HCT116 (cell line): ENCODE results near the gene KCNB1. TPM values are rescaled to one million over a fixed set of nuclear protein-coding genes. Genes with fewer than 3 reads are reported as not detected.

Experiments used
- ATAC-seq: fragments of 200-7000 bp; cut with Tn5 transposase; 2 replicates; pipeline ENCODE4 v1.9.1; 2020; ENCODE audit warnings: mild to moderate bottlenecking, moderate library complexity
- BruUV-seq: library from RNA; stranded (reverse); fragments of 400-500 nt; replicated peaks from 2 replicates; lab custom pipeline; 2021; lab: Mats Ljungman, UMichigan
- CTCF ChIA-PET: fragments of 300-600 bp; sonication (Branson Sonifier 250); formaldehyde crosslinking; loops from one replicate; lab custom pipeline; 2021; ENCODE audit warnings: antibody characterized with exemption; lab: Charles Lee
- POLR2A ChIA-PET: fragments of 300-600, 350-600 bp; sonication (Branson Sonifier 250); formaldehyde crosslinking; loops from one replicate; lab custom pipeline; 2021; ENCODE audit warnings: antibody characterized with exemption; lab: Charles Lee
- RAD21 ChIA-PET, 2 experiments: fragments of 300-600 bp; sonication (Branson Sonifier 250); formaldehyde crosslinking; loops; one replicate each; lab custom pipeline; 2023; ENCODE audit warnings: low total read pairs in 2 of 2; ENCODE audit not compliant: uncharacterized antibody in 2 of 2, unreplicated experiment in 2 of 2, low non-redundant PET in 1 of 2; lab: Charles Lee
- DNase-seq: peaks from one replicate; pipeline ENCODE4 v3.0.0-alpha.2; 2010; ENCODE audit warnings: low read depth, low spot score
- H2AFZ ChIP-seq: fragments of 200-600 bp; shearing (Covaris generic), sonication (generic); 2 replicates; pipeline ENCODE4 v1.6.1; 2017; ENCODE audit warnings: low read depth, mixed run types, mixed read lengths, antibody characterized with exemption, low read length; ENCODE audit not compliant: poor library complexity, severe bottlenecking
- H3K27ac ChIP-seq: 2 replicates; pipeline ENCODE4 v1.5.1; 2012; ENCODE audit warnings: low read depth, low read length
- H3K27me3 ChIP-seq: fragments of 200-600 bp; sonication (generic); 2 replicates; pipeline ENCODE4 v1.6.1; 2016; ENCODE audit warnings: mixed run types, low read length, mixed read lengths; ENCODE audit not compliant: insufficient read depth
- H3K36me3 ChIP-seq, 2 experiments: fragments of 200-500 bp in 1 of 2; fragments of 200-600 bp in 1 of 2; sonication (Bioruptor generic) in 1 of 2; sonication (generic) in 1 of 2; 2 replicates each; pipeline versions ENCODE4 v1.5.1 to v1.6.1; 2014 to 2016; ENCODE audit warnings: low read length in 2 of 2, inconsistent platforms in 1 of 2, mixed read lengths in 1 of 2, mixed run types in 1 of 2; ENCODE audit not compliant: insufficient read depth in 2 of 2, control insufficient read depth in 1 of 2
- H3K4me1 ChIP-seq, 2 experiments: fragments of 200-600 bp in 1 of 2; sonication (generic) in 1 of 2; 2 replicates each; pipeline versions ENCODE4 v1.5.1 to v1.6.1; 2012 to 2017; ENCODE audit warnings: low read length in 2 of 2, inconsistent platforms in 1 of 2, mild to moderate bottlenecking in 1 of 2, mixed read lengths in 1 of 2, mixed run types in 1 of 2, moderate library complexity in 1 of 2; ENCODE audit not compliant: insufficient read depth in 2 of 2, control insufficient read depth in 1 of 2
- H3K4me2 ChIP-seq: fragments of 200-600 bp; sonication (generic); 2 replicates; pipeline ENCODE4 v1.6.1; 2017; ENCODE audit warnings: mixed run types, low read length, mixed read lengths
- H3K4me3 ChIP-seq, 2 experiments: fragments of 200-600 bp in 1 of 2; sonication (generic) in 1 of 2; replicated peaks in 1 of 2; 2 replicates each; pipeline ENCODE4 v1.5.1; 2011 to 2016; ENCODE audit warnings: low read length in 2 of 2, control low read depth in 1 of 2, low read depth in 1 of 2, mild to moderate bottlenecking in 1 of 2, mixed read lengths in 1 of 2, mixed run types in 1 of 2
- H3K79me2 ChIP-seq: fragments of 200-600 bp; sonication (generic); 2 replicates; pipeline ENCODE4 v1.6.1; 2017; ENCODE audit warnings: mild to moderate bottlenecking, mixed run types, low read length, moderate library complexity, mixed read lengths; ENCODE audit not compliant: insufficient read depth
- H3K9ac ChIP-seq: fragments of 200-600 bp; sonication (generic); 2 replicates; pipeline ENCODE4 v1.6.1; 2016; ENCODE audit warnings: low read length, mixed read lengths
- H3K9me2 ChIP-seq: fragments of 200-600 bp; sonication (generic), shearing (Covaris generic); 2 replicates; pipeline ENCODE4 v1.6.1; 2017; ENCODE audit warnings: mixed run types, mild to moderate bottlenecking, moderate library complexity; ENCODE audit not compliant: insufficient read depth
- H3K9me3 ChIP-seq, 2 experiments: fragments of 200-500 bp in 1 of 2; fragments of 200-600 bp in 1 of 2; sonication (Bioruptor generic) in 1 of 2; sonication (generic) in 1 of 2; 2 replicates each; pipeline ENCODE4 v1.6.1; 2014 to 2017; ENCODE audit warnings: low read length in 2 of 2, mixed read lengths in 2 of 2, inconsistent platforms in 1 of 2, low read depth in 1 of 2, mild to moderate bottlenecking in 1 of 2, mixed run types in 1 of 2, moderate library complexity in 1 of 2; ENCODE audit not compliant: control insufficient read depth in 1 of 2, insufficient read depth in 1 of 2
- H4K20me1 ChIP-seq: fragments of 200-600 bp; sonication (generic), shearing (Covaris generic); 2 replicates; pipeline ENCODE4 v1.6.1; 2017; ENCODE audit warnings: mixed run types, mild to moderate bottlenecking, moderate library complexity; ENCODE audit not compliant: insufficient read depth
- CBX3 ChIP-seq: IDR thresholded peaks from 2 replicates; pipeline ENCODE4 v1.6.1; 2012; ENCODE audit warnings: low read depth
- CEBPB ChIP-seq: IDR thresholded peaks from 2 replicates; pipeline ENCODE4 v1.6.1; 2012; ENCODE audit warnings: low read depth
- EZH2 ChIP-seq: fragments of 200-600 bp; sonication (generic); IDR thresholded peaks from 2 replicates; pipeline ENCODE4 v1.6.1; 2017; ENCODE audit warnings: antibody characterized with exemption, mixed run types
- FOSL1 ChIP-seq: IDR thresholded peaks from 2 replicates; pipeline ENCODE4 v1.6.1; 2012; ENCODE audit warnings: low read depth
- POLR2A ChIP-seq: IDR thresholded peaks from 2 replicates; pipeline ENCODE4 v1.7.0; 2011; ENCODE audit warnings: borderline replicate concordance; ENCODE audit not compliant: insufficient read depth, insufficient read length; ENCODE audit errors: extremely low read depth
- POLR2AphosphoS5 ChIP-seq: IDR thresholded peaks from 2 replicates; pipeline ENCODE4 v1.6.1; 2011; ENCODE audit warnings: mild to moderate bottlenecking, low read depth, low read length, moderate library complexity
- SP1 ChIP-seq: IDR thresholded peaks from 2 replicates; pipeline ENCODE4 v1.6.1; 2012; ENCODE audit warnings: low read depth
- SRF ChIP-seq: IDR thresholded peaks from 2 replicates; pipeline ENCODE4 v1.6.1; 2012; ENCODE audit warnings: low read depth
- TCF7L2 ChIP-seq: IDR thresholded peaks from 2 replicates; pipeline ENCODE4 v1.7.0; 2011; ENCODE audit warnings: borderline replicate concordance, inconsistent platforms; ENCODE audit not compliant: insufficient read depth, insufficient read length; ENCODE audit errors: extremely low read depth
- YY1 ChIP-seq: IDR thresholded peaks from 2 replicates; pipeline ENCODE4 v1.6.1; 2011; ENCODE audit warnings: low read length, low read depth, moderate library complexity, mild to moderate bottlenecking; ENCODE audit not compliant: insufficient replicate concordance; ENCODE audit errors: extremely low read depth
- ZNF274 ChIP-seq: fragments of 200-500 bp; sonication (Bioruptor generic); IDR thresholded peaks from 2 replicates; pipeline ENCODE4 v1.6.1; 2014; ENCODE audit warnings: mild to moderate bottlenecking, low read depth, low read length, inconsistent platforms
- intact Hi-C: fragments of 100-400 bp; cut with micrococcal nuclease; formaldehyde crosslinking; loops from 2 replicates; pipeline ENCODE4 v1.10.0; 2022
- total RNA-seq: library from RNA; stranded (reverse); gene quantifications from one replicate; pipeline ENCODE4 v1.2.1, GENCODE V29; 2021; ENCODE audit not compliant: unreplicated experiment
- TF ChIP-seq, protein P1 (sequence below): IDR thresholded peaks from 2 replicates; pipeline ENCODE4 v1.6.1; 2012
- TF ChIP-seq, protein P2 (sequence below): IDR thresholded peaks from 2 replicates; pipeline ENCODE4 v1.6.1; 2011; ENCODE audit warnings: mild to moderate bottlenecking, low read length, moderate library complexity; ENCODE audit not compliant: insufficient replicate concordance; ENCODE audit errors: extremely low read depth
- TF ChIP-seq, protein P3 (sequence below), 3 experiments: fragments of 200-600 bp in 1 of 3; sonication (generic) in 1 of 3; IDR thresholded peaks in 2 of 3; conservative IDR thresholded peaks in 1 of 3; 2 replicates each; pipeline ENCODE4 v1.5.1; 2012 to 2017; ENCODE audit warnings: low read depth in 2 of 3, low read length in 2 of 3, antibody characterized with exemption in 1 of 3, borderline replicate concordance in 1 of 3, control low read depth in 1 of 3, mild to moderate bottlenecking in 1 of 3, mixed read lengths in 1 of 3, mixed run types in 1 of 3, moderate library complexity in 1 of 3; ENCODE audit not compliant: insufficient read depth in 1 of 3
- TF ChIP-seq, protein P4 (sequence below): IDR thresholded peaks from 2 replicates; pipeline ENCODE4 v1.6.1; 2012; ENCODE audit warnings: low read depth

Gene KCNB1
- total RNA-seq, 1 experiment from 2014 or later = 0.79 TPM

DNA sequence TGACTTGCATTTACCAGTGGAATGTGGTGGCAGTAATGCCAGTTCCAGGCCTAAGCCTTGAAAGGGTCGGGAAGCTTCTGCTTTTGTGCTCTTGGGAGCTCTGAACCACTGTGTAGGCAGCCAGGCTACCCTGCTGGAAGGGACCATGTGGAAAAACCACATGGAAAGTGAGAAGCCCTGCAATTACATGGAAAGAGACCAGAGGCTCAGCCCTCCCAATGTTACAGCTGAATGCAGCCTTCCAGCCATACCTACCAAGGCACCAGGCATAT, 14.9 kb upstream of the KCNB1 start (continued):
- TF ChIP-seq, protein P1, sequence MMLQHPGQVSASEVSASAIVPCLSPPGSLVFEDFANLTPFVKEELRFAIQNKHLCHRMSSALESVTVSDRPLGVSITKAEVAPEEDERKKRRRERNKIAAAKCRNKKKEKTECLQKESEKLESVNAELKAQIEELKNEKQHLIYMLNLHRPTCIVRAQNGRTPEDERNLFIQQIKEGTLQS = no peak
- TF ChIP-seq POLR2A (no peak), SP1 (no peak), CBX3 (no peak), TCF7L2 (no peak), FOSL1 (no peak), CEBPB (no peak), POLR2AphosphoS5 (no peak), YY1 (no peak), EZH2 (no peak)

GRCh38 chr20:49496553-49497397, 14.3 kb upstream of the KCNB1 start:
- Histone ChIP-seq H3K4me1 (no peaks in the 10 kb centered on the region), H3K4me2 (no peak overlapping the region), H3K27ac (no peak overlapping the region), H3K79me2 (no peaks in the 10 kb centered on the region), H3K9me3 (no peaks in the 10 kb centered on the region), H3K9ac (no peak overlapping the region), H3K4me3 (no peak overlapping the region), H3K27me3 (no peaks in the 10 kb centered on the region), H3K36me3 (no peaks in the 10 kb centered on the region), H2AFZ (no peak overlapping the region), H3K9me2 (no peaks in the 10 kb centered on the region), H4K20me1 (no peaks in the 10 kb centered on the region)
- DNase-seq (no peak), ATAC-seq (no peak)
- ChIA-PET RAD21 (no interaction called here), CTCF (interaction anchor here (1.0 to 2.7 kb wide), 2 partner anchors 11 to 12 kb away, joined by 3 to 9 read pairs; no protein-coding TSS in a partner anchor), POLR2A (no interaction called here)
- intact Hi-C loops = no loop called here
- no TSS peak for BruUV-seq
- TF ChIP-seq, protein P2, sequence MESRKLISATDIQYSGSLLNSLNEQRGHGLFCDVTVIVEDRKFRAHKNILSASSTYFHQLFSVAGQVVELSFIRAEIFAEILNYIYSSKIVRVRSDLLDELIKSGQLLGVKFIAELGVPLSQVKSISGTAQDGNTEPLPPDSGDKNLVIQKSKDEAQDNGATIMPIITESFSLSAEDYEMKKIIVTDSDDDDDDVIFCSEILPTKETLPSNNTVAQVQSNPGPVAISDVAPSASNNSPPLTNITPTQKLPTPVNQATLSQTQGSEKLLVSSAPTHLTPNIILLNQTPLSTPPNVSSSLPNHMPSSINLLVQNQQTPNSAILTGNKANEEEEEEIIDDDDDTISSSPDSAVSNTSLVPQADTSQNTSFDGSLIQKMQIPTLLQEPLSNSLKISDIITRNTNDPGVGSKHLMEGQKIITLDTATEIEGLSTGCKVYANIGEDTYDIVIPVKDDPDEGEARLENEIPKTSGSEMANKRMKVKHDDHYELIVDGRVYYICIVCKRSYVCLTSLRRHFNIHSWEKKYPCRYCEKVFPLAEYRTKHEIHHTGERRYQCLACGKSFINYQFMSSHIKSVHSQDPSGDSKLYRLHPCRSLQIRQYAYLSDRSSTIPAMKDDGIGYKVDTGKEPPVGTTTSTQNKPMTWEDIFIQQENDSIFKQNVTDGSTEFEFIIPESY = no peak
- TF ChIP-seq, protein P3, sequence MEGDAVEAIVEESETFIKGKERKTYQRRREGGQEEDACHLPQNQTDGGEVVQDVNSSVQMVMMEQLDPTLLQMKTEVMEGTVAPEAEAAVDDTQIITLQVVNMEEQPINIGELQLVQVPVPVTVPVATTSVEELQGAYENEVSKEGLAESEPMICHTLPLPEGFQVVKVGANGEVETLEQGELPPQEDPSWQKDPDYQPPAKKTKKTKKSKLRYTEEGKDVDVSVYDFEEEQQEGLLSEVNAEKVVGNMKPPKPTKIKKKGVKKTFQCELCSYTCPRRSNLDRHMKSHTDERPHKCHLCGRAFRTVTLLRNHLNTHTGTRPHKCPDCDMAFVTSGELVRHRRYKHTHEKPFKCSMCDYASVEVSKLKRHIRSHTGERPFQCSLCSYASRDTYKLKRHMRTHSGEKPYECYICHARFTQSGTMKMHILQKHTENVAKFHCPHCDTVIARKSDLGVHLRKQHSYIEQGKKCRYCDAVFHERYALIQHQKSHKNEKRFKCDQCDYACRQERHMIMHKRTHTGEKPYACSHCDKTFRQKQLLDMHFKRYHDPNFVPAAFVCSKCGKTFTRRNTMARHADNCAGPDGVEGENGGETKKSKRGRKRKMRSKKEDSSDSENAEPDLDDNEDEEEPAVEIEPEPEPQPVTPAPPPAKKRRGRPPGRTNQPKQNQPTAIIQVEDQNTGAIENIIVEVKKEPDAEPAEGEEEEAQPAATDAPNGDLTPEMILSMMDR (IDR thresholded peaks at IDR 0.05 in 2 of 3, conservative IDR thresholded peaks at IDR 0.05 in 1 of 3; ENCODE audit: borderline replicate concordance in 1 of 3, insufficient read depth in 1 of 3, low read depth in 2 of 3, low read length in 2 of 3) = no peak
- TF ChIP-seq TCF7L2 = no peak
- no peak for TF ChIP-seq POLR2AphosphoS5
- TF ChIP-seq FOSL1 = no peak
- TF ChIP-seq ZNF274 = no peak
- no peak for TF ChIP-seq SRF
- TF ChIP-seq, protein P1 = no peak
- TF ChIP-seq, protein P4, sequence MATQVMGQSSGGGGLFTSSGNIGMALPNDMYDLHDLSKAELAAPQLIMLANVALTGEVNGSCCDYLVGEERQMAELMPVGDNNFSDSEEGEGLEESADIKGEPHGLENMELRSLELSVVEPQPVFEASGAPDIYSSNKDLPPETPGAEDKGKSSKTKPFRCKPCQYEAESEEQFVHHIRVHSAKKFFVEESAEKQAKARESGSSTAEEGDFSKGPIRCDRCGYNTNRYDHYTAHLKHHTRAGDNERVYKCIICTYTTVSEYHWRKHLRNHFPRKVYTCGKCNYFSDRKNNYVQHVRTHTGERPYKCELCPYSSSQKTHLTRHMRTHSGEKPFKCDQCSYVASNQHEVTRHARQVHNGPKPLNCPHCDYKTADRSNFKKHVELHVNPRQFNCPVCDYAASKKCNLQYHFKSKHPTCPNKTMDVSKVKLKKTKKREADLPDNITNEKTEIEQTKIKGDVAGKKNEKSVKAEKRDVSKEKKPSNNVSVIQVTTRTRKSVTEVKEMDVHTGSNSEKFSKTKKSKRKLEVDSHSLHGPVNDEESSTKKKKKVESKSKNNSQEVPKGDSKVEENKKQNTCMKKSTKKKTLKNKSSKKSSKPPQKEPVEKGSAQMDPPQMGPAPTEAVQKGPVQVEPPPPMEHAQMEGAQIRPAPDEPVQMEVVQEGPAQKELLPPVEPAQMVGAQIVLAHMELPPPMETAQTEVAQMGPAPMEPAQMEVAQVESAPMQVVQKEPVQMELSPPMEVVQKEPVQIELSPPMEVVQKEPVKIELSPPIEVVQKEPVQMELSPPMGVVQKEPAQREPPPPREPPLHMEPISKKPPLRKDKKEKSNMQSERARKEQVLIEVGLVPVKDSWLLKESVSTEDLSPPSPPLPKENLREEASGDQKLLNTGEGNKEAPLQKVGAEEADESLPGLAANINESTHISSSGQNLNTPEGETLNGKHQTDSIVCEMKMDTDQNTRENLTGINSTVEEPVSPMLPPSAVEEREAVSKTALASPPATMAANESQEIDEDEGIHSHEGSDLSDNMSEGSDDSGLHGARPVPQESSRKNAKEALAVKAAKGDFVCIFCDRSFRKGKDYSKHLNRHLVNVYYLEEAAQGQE = no peak
- TF ChIP-seq CBX3 = no peak
